Lower leg skin (tissue), 4 donors: Measurements from ENCODE around the gene IL33. TPM values are rescaled to one million over a fixed set of nuclear protein-coding genes. Genes with fewer than 3 reads are reported as not detected.

Experiments
- DNase-seq, 2 donors: peaks; one replicate each; pipeline ENCODE4 v3.0.0-alpha.2; 2019; ENCODE audit warnings: low spot score in 2 of 2
- H3K4me3 ChIP-seq: fragments of 200-600 bp; sonication (generic); 2 replicates; pipeline ENCODE4 v1.5.1; 2017; ENCODE audit warnings: mild to moderate bottlenecking, low read depth; ENCODE audit not compliant: poor library complexity, severe bottlenecking
- CTCF ChIP-seq, 3 donors: fragments of 450-650 bp; IDR thresholded peaks; one replicate each; pipeline ENCODE4 v1.5.1; 2016; ENCODE audit warnings: antibody characterized with exemption in 3 of 3, mild to moderate bottlenecking in 3 of 3, moderate library complexity in 2 of 3
- POLR2A ChIP-seq, 2 donors: fragments of 450-650 bp; IDR thresholded peaks; one replicate each; pipeline ENCODE4 v1.6.1; 2016 to 2017; ENCODE audit warnings: antibody characterized with exemption in 2 of 2, mild to moderate bottlenecking in 1 of 2, moderate library complexity in 1 of 2
- WGBS, 2 donors: methylation state at CpG; one replicate each; pipeline ENCODE4 v1.1.5; 2018; 5-methylcytosine and 5-hydroxymethylcytosine counted together
- intact Hi-C: fragments of 100-400 bp; cut with DNase I; formaldehyde crosslinking; loops from one replicate; pipeline ENCODE4 v1.15.0; 2023; ENCODE audit warnings: low total_unique reads
- total RNA-seq, 4 donors: library from RNA; depleted of rRNA; stranded (reverse); fragments of >200 nt; gene quantifications; one replicate each; pipeline ENCODE4 v1.1.0, GENCODE V29; 2016

Gene IL33
- total RNA-seq, 4 donors from 2014 or later = 4.1 to 28.5 (median 8.2) TPM

- no peak for TF ChIP-seq POLR2A (IDR thresholded peaks at IDR 0.05)
- no peak for TF ChIP-seq CTCF (IDR thresholded peaks at IDR 0.05)
- intact Hi-C loops = no loop called here
- whole genome bisulfite sequencing, 2 donors = 25 to 39% methylated on average over 1 of the region's 1 CpG
- H3K4me3 ChIP-seq = no peak overlapping the region
- no peak for DNase-seq
Observed at GRCh38 chr9:6229619-6230018, 14.0 kb downstream of the IL33 start.

DNA sequence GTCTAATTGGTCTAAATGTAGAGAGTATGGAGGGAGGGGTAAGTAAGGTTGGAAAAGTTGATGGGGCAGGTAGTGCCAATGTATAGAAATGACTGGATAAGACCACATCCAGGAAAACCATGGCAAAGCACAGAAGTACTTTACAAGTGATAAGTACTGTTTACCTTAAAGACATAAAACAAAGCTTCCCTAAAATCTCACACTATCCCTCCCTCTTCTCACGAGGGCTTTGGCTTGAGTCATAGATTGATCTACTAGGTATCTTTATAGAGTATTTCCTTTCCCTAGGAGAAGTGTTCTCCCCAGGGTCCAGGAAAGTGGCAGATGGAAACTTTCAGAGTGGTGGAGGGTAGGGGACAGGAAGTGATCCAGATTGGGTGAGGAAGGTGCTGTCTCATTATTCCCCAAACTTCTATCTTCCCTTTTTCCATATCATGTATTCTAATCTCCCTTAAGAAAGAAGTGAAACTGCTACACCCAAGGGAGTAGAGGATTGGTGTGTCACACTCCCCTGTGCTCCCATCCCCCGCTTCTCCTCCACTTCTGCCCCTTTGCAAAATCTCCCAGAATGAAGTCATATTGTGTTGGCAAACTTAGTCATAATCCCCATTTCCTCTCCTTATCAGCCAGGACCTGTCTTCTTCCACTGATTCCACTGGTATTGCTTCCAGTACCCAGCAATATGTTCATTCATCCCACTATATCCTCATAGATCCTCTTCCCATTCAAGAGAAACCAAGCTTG lies 14.6 kb downstream of the IL33 start:
- no peak for DNase-seq
- no peak overlapping the region for H3K4me3 ChIP-seq
- intact Hi-C loops = no loop called here
- TF ChIP-seq CTCF (IDR thresholded peaks at IDR 0.05) = no peak
- no peak for TF ChIP-seq POLR2A (IDR thresholded peaks at IDR 0.05)
- 47 to 57% methylated on average over 2 of the region's 2 CpGs for WGBS, 2 donors

DNA sequence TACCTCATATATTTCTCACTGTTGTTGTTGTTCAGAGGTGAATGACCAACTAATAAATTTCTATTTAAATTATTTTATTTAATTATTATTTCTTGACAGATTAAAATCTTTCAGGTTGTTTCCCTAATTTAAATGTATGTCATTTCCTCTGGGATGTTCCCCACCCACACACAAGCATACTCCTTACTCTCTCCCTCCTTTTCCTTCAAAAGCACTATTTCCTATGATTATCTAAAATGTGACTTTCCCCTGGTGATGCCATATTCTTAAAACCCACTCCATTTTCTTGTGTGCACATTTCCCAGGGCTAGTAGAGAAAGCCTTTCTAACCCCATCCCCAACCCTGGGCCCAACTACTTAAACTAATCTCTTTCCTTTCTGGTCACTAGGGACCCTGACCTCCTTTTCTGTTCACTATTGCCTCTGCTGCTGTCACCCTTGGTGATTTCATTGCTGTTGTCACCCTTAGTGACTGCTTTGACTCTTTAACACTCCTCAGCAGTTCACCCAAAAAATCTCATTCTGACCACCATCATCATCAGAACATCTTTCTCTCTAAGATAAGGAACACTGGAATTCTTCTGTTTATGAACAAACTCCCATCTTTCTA lies 16.8 kb downstream of the IL33 start:
- intact Hi-C loops = no loop called here
- H3K4me3 ChIP-seq = no peak overlapping the region
- no peak for TF ChIP-seq POLR2A (IDR thresholded peaks at IDR 0.05)
- TF ChIP-seq CTCF (IDR thresholded peaks at IDR 0.05) = no peak
- no peak for DNase-seq

DNA sequence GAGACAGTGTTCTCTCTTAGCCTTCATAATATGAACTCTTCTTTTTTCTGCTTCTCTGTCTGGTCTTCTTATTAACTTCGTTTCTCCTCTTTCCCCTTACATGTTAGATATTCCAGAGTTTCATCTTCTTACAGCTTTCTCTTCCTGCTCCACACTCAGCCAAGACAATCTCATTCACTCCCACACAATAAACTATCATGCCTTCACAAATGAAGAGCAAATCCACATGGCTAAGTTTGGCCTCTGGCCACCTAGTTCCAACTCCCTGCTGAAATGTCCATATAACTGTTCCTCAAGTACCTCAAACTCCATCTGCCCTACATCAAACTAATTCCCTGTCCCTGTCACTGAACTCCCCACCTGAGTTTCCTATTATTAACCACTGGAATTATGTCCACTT lies 18.4 kb downstream of the IL33 start:
- no peak for TF ChIP-seq POLR2A (IDR thresholded peaks at IDR 0.05)
- TF ChIP-seq CTCF (IDR thresholded peaks at IDR 0.05) = no peak
- no peak overlapping the region for H3K4me3 ChIP-seq
- DNase-seq = no peak
- intact Hi-C loops = no loop called here
- 63 to 69% methylated on average over 1 of the region's 1 CpG for WGBS, 2 donors

DNA sequence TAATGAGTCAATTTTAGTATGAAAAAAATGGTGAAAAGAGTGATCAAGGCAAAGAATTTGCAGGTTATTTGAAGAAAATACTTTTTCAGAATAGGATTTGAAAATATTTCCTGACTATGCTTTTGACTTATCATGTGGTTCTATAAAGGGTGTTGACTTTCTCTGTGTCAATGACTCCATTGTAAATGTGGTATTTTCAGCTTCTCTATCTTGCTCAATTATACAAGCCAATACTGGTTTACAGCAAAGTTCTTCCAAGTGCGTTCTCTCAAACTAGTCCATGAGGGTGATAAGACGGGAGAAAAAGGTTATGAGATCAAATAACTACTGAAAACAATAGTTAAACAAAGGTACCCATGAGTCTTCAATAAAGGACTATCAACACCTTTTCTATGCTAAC lies 21.7 kb downstream of the IL33 start:
- intact Hi-C loops = no loop called here
- TF ChIP-seq CTCF (IDR thresholded peaks at IDR 0.05) (no peak), POLR2A (IDR thresholded peaks at IDR 0.05) (no peak)
- no peak for DNase-seq
- H3K4me3 ChIP-seq = no peak overlapping the region
- WGBS, 2 donors = 60 to 66% methylated on average over 2 of the region's 2 CpGs
